HFFc6 (cell line): ENCODE measurements around the gene CLIC1. TPM values are rescaled to one million over a fixed set of nuclear protein-coding genes. Genes with fewer than 3 reads are reported as not detected.
A peak's percentile ranks its signal among the peaks of the same experiment; 100 is the strongest.

ENCODE experiments used
- DNase-seq: peaks from one replicate; pipeline ENCODE4 v3.0.0-alpha.2; 2018
- H3K27ac Mint-ChIP-seq: 2 replicates; pipeline ENCODE4 v1.8.0; 2020; ENCODE audit warnings: mild to moderate bottlenecking, mixed read lengths
- H3K27me3 Mint-ChIP-seq: 2 replicates; pipeline ENCODE4 v1.8.0; 2021; ENCODE audit warnings: mild to moderate bottlenecking, moderate library complexity, mixed read lengths; ENCODE audit not compliant: insufficient read depth
- H3K36me3 Mint-ChIP-seq: 2 replicates; pipeline ENCODE4 v1.8.0; 2021; ENCODE audit warnings: low read depth, mixed read lengths
- H3K4me1 Mint-ChIP-seq: 2 replicates; pipeline ENCODE4 v1.8.0; 2020; ENCODE audit warnings: low read depth, mixed read lengths
- H3K4me3 Mint-ChIP-seq: 2 replicates; pipeline ENCODE4 v1.8.0; 2020; ENCODE audit warnings: mild to moderate bottlenecking, moderate library complexity, mixed read lengths
- H3K9me3 Mint-ChIP-seq: 2 replicates; pipeline ENCODE4 v1.8.0; 2020; ENCODE audit warnings: mild to moderate bottlenecking, mixed read lengths
- CTCF ChIP-seq: fragments of 200-600 bp; sonication (generic); IDR thresholded peaks from 2 replicates; pipeline ENCODE4 v1.5.0; 2021; ENCODE audit warnings: antibody characterized with exemption, mild to moderate bottlenecking
- total RNA-seq, 6 experiments: library from RNA; stranded (reverse); fragmentation: NEBNext Ultra II Directional; extraction: Animal tissue kit (Norgen Biotek cat#: 25700); gene quantifications; 2 replicates in 1 of 6; 3 replicates in 5 of 6; pipeline ENCODE4 v1.2.3, GENCODE V29; 2021

The CLIC1 gene
- total RNA-seq, 6 experiments from 2014 or later = 638 to 833 (median 745) TPM

DNA sequence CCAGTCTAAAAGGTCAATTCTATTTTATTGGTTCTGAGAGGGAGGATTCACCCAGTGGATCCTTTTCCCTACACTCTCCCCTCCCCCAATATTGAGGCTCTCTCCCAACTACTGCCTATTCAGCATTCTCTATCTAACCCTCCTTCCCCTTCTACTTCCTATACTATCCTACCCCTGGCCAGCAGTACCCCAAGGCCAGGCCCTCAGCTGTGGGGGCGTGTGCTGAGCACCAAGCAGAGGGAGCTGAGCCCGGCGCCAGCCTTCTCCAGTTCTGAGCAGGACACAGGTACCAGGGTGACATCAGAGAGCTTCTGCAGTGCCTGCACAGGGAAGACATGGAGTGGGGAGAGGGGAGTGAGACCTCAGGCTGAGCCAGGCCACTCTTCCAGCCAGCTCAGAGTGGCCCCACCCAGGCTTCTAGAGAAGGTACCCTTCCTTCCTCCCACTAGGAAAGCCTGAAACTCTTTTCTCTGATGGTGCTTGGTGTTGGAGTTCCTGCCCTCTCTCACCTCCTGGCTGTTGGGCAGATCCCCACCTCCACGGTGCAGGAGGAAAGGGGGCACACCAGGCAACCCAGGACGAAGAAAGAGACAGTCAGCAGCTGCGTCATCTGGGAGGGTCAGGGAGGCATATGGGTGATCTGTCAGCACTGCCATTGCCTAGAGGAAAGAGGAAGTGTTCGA is 9.2 kb downstream of the CLIC1 start:
- peak overlapping the region; percentile 18; the same call in 1 of the 2 replicates for H3K4me3 Mint-ChIP-seq
- peaks cover 6% of the 10 kb centered on the region for H3K27me3 Mint-ChIP-seq
- DNase-seq = no peak
- H3K36me3 Mint-ChIP-seq = peaks cover 22% of the 10 kb centered on the region
- TF ChIP-seq CTCF = no peak
- peaks cover 32% of the 10 kb centered on the region for H3K4me1 Mint-ChIP-seq
- no peak overlapping the region for H3K27ac Mint-ChIP-seq
- no peaks in the 10 kb centered on the region for H3K9me3 Mint-ChIP-seq

DNA sequence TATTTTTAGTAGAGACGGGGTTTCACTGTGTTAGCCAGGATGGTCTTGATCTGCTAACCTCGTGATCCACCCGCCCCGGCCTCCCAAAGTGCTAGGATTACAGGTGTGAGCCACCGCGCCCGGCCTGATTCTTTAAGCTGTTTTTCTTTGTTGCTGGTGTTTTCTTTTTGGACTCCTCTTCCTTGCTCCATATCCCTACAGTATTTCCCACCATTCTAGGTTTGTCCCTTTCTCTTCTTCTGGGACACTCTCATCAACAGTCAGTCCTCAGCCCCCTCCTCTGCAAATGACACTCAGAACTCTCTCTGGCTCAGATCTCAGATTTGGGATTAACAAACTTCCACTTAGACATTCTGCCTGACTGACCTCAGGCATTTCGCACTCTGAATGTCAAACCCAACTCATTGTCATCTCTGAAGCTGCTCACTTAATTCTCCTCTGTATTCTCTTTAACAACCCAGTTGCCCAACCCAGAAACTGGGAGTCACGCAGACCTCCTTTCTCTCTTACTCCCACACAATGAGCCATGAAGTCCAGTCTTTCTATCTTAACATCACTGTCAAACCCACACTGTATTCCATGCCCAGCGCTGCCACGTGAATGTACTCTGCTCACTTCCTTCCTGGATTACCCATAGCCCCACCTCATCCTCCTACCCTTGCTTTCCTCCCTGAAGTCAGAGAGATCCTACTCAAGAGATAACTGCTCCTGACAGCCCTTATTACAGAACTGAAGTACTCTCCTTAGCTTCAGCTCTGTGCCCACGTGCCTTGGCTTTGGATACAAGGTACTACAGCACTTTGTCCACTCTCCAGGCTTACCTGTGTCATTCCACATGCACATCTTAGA is 10.6 kb downstream of the CLIC1 start:
- TF ChIP-seq CTCF = no peak
- peaks cover 19% of the 10 kb centered on the region for H3K36me3 Mint-ChIP-seq
- H3K4me3 Mint-ChIP-seq = no peak overlapping the region
- no peak overlapping the region for H3K27ac Mint-ChIP-seq
- peaks cover 18% of the 10 kb centered on the region for H3K4me1 Mint-ChIP-seq
- H3K27me3 Mint-ChIP-seq = peaks cover 11% of the 10 kb centered on the region
- DNase-seq = no peak
- no peaks in the 10 kb centered on the region for H3K9me3 Mint-ChIP-seq

DNA sequence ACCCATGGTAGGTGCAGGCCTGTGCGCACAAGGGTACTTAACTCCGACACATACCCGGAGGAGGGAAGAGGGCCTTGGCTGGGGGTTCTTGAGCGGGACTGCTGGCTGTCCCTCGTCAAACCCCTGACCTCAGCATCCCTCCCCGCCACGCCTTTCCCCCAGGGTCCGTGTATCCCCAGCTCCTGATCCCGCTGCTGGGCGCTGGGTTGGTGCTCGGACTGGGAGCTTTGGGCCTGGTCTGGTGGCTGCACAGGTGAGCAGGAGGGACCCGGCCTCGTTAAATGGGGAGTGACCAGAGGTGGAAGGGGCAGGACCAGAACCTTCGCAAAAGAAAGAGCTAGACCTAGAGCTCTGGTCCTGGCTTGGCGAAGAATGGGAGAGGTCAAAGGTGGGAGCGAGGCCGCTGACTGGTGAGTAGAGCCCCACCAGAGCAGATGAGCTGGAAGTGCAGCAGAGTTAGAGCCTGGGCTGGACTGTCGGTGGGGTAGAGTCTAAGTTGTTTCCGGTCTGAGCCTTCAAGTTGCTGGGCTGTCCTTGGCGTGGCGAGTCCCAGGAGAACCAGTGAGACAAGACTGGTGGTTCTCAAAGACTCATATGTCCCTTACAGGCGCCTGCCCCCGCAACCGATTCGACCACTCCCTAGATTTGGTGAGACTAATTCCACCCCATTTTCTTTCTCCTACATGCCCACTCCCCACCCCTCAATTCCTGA is 12.2 kb downstream of the CLIC1 start:
- no peaks in the 10 kb centered on the region for H3K9me3 Mint-ChIP-seq
- H3K4me1 Mint-ChIP-seq = peaks cover 8% of the 10 kb centered on the region; the same call in 1 of the 2 replicates
- no peak overlapping the region for H3K4me3 Mint-ChIP-seq
- no peak for TF ChIP-seq CTCF
- peaks cover 10% of the 10 kb centered on the region for H3K27me3 Mint-ChIP-seq
- peaks cover 12% of the 10 kb centered on the region for H3K36me3 Mint-ChIP-seq
- DNase-seq = no peak
- no peak overlapping the region for H3K27ac Mint-ChIP-seq

GRCh38 chr6:31723245-31723979 is 12.9 kb downstream of the CLIC1 start, which contains the start of gene MPIG6B:
Gene MPIG6B, plus strand, starts transcription at chr6:31723373. Its CDS starts 11 bp downstream, at chr6:31723384.
- no peak within 1 kb of the TSS for H3K27ac Mint-ChIP-seq
- no peak within 1 kb of the TSS for H3K4me3 Mint-ChIP-seq
- peaks cover 1% of the 10 kb centered on the region; the same call in 1 of the 2 replicates for H3K4me1 Mint-ChIP-seq
- H3K27me3 Mint-ChIP-seq = peaks cover 10% of the 10 kb centered on the region
- no peak for DNase-seq
- H3K9me3 Mint-ChIP-seq = no peaks in the 10 kb centered on the region
- H3K36me3 Mint-ChIP-seq = peaks cover 12% of the 10 kb centered on the region
- TF ChIP-seq CTCF = no peak

DNA sequence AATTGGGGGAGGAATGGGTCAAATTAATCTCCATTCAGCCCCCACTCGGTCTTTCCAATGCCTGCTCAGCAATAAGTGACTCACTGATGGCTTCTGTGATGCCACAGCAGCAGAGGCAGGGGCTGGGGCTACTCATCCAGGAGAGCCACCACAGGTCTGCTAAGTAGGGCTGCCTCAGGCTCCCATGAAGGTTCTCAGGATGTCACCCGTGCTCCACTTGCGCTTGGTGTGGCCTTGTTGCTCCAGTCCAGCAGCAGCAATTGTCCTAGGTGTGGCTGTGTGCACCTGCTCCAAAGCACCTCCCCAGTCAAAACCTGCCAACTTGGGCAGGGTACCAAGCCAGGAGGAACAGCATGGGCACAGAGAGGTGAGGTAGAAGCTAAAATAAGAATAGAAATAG is 14.2 kb downstream of the CLIC1 start:
- Mint-ChIP-seq H3K4me3 (no peak overlapping the region), H3K36me3 (peaks cover 7% of the 10 kb centered on the region), H3K27ac (no peak overlapping the region), H3K27me3 (peaks cover 10% of the 10 kb centered on the region), H3K9me3 (no peaks in the 10 kb centered on the region), H3K4me1 (no peaks in the 10 kb centered on the region)
- TF ChIP-seq CTCF = no peak
- no peak for DNase-seq
